ENCODE results near the gene ALDH4A1.

Gene ALDH4A1

DNA sequence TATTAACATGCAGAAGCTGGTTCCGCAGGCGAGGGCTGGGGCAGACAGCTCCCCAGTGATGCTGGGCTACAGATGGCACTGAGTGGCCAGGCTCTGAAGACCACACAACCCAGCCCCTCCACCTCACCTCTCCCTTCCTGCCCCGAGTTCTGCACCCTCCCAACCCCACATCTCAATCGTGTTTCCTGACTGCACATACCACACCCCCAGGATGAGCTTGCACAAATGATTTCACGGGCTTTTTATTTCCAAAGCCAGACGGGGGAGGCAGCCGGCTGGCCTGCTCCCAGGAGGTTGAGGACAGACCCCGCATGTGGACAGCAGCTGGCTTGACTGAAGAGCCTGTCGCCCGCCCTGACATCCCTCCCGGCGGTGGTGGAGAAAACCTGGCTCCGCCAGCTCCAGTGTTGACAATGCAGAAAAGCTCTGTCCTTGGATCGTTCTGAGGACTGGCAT is 21.4 kb upstream of the ALDH4A1 start:
- in situ Hi-C loops (cut with HindIII; ENCODE audit: low sequenced_read_pairs) = loop anchor here (25.0 kb wide), 1 partner anchor 164 kb away; no protein-coding TSS in a partner anchor

- in situ Hi-C loops (cut with HindIII; ENCODE audit: low sequenced_read_pairs) = loop anchor here (25.0 kb wide), 1 partner anchor 164 kb away; no protein-coding TSS in a partner anchor
These were observed 20.7 kb upstream of the ALDH4A1 start for GRCh38 chr1:18922848-18923755.

DNA sequence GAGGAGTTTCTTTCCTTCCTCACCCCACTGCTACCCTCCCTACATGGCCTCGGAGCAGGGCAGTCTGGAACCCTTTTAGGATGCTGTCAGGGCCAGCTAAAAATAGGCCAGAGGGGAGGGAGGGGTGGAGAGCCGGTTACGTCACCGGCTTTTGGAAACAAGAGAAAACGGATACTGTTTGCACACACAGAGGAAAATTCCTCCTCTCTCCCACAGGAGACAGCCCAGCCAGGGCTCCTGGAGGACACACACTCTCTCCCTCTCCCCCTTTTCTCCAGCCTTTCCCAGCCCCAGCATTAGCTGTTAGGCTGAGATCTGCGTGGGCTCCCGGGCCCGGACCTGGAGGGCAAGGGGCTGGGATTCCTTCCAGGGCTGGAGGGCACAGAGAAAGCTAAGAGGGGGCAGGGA is 20.0 kb upstream of the ALDH4A1 start:
- in situ Hi-C loops (cut with HindIII; ENCODE audit: low sequenced_read_pairs) = loop anchor here (25.0 kb wide), 1 partner anchor 165 kb away; no protein-coding TSS in a partner anchor

DNA sequence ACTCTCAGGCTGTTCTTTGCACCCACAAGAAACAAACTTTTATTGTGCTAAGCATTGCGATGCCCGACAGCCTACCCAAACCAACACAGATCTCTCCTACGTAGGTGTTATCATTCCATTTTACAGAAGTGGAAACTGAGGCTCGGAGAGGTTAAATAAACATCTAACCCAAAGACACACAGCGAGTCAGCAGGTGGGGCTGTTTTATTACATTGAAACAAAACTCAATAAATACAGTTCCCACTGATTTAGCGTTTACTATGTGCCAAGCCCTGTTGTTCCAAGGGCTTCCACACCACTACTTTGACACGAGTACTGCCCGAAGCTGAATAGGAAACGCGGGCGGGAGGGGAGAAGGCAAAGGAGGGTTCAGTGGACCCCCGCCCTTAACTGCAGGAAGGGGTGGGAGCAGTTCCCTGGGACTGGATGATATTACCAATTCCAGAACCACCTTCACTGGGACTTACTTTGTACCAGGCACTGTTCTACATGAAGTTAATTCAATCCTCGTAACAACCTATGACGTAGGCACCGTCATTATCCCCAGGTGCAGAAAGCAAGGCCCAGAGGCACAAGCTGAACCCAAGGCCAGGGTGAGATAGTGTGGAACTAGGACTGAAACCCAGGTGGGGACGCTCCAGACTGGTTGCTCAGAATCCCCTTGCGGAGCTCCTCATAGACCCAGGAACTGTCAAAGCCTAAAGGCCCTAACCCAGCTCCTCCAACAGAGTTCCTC is 19.3 kb upstream of the ALDH4A1 start:
- in situ Hi-C loops (cut with HindIII; ENCODE audit: low sequenced_read_pairs) = loop anchor here (25.0 kb wide), 1 partner anchor 166 kb away; no protein-coding TSS in a partner anchor

GRCh38 chr1:18920931-18921330 is 18.6 kb upstream of the ALDH4A1 start:
- in situ Hi-C loops (cut with HindIII; ENCODE audit: low sequenced_read_pairs) = loop anchor here (25.0 kb wide), 1 partner anchor 166 kb away; no protein-coding TSS in a partner anchor

- in situ Hi-C loops (cut with HindIII; ENCODE audit: low sequenced_read_pairs) = loop anchor here (25.0 kb wide), 1 partner anchor 167 kb away; no protein-coding TSS in a partner anchor
These were observed 17.6 kb upstream of the ALDH4A1 start for GRCh38 chr1:18919956-18920355.

DNA sequence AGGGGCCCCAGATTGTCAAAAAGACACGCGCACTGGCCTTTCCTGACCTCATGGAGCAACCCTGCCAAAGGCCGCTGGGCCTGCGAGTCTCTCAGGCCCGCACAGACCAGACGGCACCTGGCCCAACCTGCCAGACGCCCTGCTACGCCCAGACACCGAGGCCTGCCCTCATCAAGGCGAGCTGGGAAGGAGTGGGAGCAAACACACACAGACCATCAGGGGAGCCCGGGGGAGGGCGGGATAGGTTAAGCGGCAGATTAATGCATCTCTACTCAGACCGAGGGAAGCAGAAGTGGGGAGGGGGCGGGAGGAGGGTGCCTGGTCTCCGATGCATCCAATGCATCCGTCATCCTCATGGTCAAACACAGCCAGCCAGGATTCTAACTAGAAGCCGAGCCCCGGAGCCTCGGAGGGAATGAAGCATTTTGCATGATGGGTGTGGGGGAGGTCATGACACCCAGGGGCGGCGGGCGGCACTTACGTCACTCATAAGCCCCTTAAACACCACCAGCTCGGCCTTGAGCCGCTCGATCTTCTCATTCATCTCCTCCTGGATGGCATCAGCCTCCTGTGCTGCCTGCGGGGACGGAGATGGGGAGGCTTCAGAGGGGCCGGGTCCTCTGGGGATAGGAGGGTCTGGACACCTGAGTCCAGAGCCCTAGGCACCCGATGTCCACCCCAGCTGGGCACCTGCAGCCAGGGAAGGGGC is 17.0 kb upstream of the ALDH4A1 start:
- in situ Hi-C loops (cut with HindIII; ENCODE audit: low sequenced_read_pairs) = loop anchor here (25.0 kb wide), 1 partner anchor 168 kb away; no protein-coding TSS in a partner anchor

- in situ Hi-C loops (cut with HindIII; ENCODE audit: low sequenced_read_pairs) = loop anchor here (25.0 kb wide), 1 partner anchor 169 kb away; no protein-coding TSS in a partner anchor
These were observed 16.1 kb upstream of the ALDH4A1 start for GRCh38 chr1:18918417-18918816.

DNA sequence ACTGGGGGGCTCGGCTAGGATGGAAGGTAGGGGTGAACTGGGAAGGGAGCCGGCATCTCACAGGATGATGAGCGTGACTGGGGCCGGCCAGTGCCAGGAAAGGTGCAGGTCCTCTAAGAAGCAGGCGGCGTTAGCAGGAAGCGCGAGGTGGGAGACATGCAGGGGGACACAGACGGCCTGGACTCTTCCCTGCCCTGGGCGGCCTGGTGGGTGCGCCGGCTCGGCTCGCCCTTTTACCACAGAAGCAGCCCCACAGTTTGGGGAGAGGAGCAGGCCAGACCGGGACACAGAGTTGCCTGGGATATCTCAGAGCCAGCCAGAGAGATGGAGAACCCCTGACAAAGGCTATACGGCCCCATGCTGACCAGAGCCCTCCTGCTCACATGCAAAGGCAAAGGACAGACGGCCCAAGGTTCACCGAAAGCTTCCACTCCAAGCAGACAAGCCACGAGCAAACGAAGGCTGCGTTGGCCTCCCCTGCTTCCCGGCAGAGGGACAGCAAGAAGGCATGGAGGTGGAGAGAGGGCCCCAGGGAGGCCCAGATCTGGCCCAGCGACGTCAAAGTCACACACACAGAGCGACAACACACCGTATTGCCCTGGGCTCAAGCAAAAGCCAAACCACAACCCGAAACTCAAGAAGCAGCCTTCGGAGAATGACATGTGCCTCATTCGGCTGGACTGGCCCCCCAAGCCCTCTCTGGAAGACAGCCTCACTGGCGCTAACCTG is 14.9 kb upstream of the ALDH4A1 start:
- in situ Hi-C loops (cut with HindIII; ENCODE audit: low sequenced_read_pairs) = loop anchor here (25.0 kb wide), 1 partner anchor 170 kb away; no protein-coding TSS in a partner anchor

DNA sequence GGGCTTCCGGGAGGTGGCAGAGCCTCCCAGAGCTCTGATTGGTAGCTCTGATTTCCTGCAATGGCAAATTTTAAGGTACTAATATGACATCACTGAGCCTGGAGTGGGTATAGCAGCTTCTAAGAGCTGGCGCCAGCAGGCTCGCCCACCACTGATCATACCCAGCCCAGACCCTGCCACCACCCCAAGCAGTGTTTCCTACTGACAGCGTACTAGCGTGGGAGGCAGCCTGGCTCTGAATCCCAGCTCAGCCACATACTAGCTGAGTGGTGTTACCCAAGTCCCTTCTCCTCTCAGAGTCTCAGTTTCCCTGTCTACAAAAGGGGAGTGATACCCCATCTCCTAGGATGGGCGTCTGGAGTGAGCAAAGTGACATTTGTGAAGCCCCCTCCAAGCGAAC is 13.0 kb upstream of the ALDH4A1 start:
- in situ Hi-C loops (cut with HindIII; ENCODE audit: low sequenced_read_pairs) = loop anchor here (25.0 kb wide), 1 partner anchor 172 kb away; no protein-coding TSS in a partner anchor

DNA sequence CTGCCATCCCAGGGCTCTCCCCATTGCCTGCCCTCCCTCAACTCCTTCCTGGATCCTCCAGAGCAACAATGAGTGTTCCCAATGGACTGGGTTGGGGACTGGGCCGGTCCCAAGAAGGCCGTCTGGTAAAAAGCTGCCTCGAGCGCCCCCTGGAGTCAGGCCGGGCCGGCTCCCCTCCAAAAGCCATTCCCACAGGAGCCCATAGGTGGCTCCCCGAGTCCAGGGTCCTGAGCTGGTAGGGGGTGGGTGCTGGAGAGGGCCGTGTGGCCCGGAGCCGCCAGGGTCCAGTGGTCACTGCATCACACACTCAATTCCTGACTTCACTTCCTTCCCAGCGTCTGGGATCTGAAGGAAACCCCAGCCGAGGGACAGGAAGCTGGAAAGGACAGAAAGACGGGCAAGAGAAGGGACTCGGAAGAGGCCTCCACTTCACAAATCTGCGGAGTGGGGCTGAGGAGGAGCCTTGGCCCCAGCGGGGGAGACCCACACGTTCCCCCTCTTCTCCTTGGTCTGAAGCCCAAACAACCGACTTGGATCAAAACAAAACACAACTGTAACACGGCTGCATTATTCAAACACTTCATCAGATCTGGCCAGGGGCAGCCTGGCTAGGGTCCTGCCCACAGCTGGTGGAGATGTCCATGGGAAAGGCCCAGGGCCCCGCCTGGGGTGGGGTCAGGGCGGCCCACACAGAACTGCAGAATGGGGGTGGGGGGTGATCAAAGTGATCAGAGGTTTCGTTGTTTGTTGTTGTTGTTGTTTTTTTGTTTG is 10.9 kb upstream of the ALDH4A1 start:
- in situ Hi-C loops (cut with HindIII; ENCODE audit: low sequenced_read_pairs) = loop anchor here (25.0 kb wide), 1 partner anchor 174 kb away; no protein-coding TSS in a partner anchor

- in situ Hi-C loops (cut with HindIII; ENCODE audit: low sequenced_read_pairs) = loop anchor here (25.0 kb wide), 1 partner anchor 175 kb away; no protein-coding TSS in a partner anchor
These were observed 10.2 kb upstream of the ALDH4A1 start for GRCh38 chr1:18912550-18912949.

DNA sequence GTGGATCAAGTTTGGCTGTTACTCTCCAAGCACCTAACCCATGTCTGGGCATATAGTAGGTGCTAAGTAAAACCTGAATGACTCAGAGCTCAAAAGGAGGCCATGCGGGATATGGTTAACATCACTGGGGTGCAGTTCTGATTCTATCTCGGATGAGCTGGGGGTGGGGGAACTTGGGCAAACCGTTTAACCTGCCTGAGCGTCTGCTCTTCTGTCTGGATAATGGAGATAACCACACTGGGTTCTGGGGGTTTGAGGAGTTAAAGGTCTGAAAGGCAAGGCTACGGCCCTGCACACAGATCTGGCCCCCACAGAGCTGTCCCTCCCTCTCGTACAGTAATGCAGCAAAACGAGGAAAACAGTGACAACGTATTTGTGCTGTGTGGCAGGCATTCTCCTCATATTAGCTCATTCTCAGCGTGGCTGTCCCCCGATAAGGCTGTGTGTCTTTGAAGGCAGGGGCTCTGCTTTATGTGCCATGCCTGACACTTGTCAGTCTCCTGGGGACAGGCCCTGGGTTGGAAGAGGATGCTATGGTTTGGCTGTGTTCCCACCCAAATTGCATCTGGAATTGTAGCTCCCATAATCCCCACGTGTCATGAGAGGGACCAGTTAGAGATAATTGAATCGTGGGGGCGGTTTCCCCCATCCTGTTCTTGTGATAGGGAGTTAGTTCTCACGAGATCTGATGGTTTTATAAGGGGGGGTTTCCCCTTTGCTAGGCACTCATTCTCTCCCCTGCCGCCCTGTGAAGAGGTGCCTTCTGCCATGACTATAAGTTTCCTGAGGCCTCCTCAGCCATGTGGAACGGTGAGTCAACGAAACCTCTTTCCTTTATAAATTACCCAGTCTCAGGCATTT is 6.8 kb upstream of the ALDH4A1 start:
- in situ Hi-C loops (cut with HindIII; ENCODE audit: low sequenced_read_pairs) = loop anchor here (25.0 kb wide), 1 partner anchor 178 kb away; no protein-coding TSS in a partner anchor

DNA sequence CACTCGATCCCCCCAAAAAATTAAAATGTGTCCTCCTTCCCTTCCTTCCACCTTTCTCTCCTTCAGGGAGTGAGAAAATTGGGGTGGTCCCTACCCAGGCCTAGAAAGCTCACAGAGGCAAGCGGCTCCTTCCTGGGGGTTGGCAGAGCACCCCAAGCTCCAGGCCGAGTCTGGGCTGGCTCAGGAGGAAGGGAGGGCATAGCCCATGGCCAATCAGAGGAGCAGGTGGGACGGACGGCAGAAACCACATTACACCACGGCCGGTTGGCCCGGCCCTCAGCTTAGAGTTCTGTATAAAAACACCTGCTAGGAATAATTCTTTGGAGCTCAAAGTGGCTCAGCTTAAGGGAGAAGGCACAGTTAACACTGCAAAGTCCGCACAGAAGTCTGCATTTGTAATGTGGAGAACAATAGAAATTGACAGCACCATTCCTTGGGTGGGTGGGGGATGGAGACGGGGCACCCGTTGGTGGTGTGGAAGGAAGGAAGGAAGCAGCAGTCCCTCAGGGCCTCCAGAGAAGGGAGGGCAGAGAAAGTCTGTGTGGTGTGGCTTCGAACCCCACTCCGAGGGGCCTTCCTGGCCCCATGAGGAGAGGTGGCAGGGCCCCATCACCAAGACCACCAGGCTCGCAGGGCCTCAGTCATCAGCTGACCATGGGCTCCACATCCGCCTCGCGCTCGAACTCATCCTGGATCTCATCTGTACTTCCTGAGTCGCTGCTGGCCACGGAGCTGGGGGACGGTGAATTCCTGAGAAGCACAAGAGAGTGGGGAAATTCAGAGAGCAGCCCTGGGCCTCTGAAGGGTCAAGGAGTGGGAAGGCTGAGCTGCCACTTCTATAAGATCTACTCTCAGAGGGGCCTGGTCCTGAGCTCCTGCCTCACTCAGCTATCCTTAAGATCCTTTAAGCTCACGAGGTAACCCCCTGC is 5.8 kb upstream of the ALDH4A1 start:
- in situ Hi-C loops (cut with HindIII; ENCODE audit: low sequenced_read_pairs) = loop anchor here (25.0 kb wide), 1 partner anchor 179 kb away; no protein-coding TSS in a partner anchor

DNA sequence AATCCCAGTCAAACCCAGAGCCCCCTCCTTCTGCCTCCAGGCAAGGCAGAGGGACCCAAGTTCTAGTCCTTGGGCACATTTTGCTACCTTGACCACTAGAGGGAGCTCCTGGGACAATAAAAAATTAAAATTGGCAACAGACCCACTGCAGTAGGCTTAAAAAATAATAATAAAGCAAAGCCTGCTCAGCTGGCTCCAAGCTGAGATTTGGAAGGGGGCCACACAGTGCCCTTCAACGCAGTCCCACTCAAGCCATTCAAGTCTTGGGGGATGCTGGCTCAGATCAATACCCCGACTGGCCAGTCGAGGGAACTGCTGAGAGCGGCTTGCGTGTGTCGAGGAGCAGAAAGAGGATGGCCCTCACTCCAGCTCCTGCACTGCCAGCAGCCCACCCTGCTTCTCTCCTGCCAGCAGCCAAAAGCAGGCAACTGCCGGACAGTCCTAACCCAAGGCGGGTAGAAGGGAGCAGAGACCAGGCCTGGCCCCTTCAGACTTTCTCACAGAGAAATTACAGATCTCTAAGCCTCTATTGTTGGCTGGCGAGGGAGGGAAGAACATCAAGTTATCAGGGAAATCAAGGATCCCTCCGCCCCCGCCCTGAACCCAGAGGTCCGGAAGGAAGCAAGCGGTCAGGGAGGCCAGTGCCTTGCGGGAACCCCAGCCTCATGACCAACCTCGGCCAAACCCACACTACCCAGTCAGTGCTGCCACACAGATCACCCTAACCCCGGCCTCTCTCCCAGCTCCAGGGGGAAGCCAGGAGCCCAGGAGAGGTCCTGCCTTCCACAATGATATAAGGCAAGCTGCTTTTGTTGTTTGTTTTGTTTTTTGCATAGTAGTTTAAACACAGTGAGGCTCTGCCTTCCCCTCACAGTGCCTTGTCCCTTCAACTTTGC is 4.9 kb upstream of the ALDH4A1 start:
- in situ Hi-C loops (cut with HindIII; ENCODE audit: low sequenced_read_pairs) = loop anchor here (25.0 kb wide), 1 partner anchor 180 kb away; no protein-coding TSS in a partner anchor

Data from DLD1 (cell line).